IMR-90 (cell line): Measurements from ENCODE around the gene CAVIN1. TPM values are rescaled to one million over a fixed set of nuclear protein-coding genes. Genes with fewer than 3 reads are reported as not detected.

Experiments used
- ATAC-seq: fragments of 200-7000 bp; cut with Tn5 transposase; 2 replicates; pipeline ENCODE4 v1.9.1; 2020; ENCODE audit warnings: low read depth, mild to moderate bottlenecking, moderate library complexity
- BruUV-seq: library from RNA; stranded (reverse); fragments of 400-500 nt; replicated peaks from 2 replicates; lab custom pipeline; 2021; lab: Mats Ljungman, UMichigan
- CTCF ChIA-PET: fragments of 300-600 bp; formaldehyde crosslinking; extraction: SDS; loops from one replicate; lab custom pipeline; 2021; ENCODE audit warnings: antibody characterized with exemption; lab: Yijun Ruan, JAX
- POLR2A ChIA-PET: fragments of 300-600 bp; sonication (Branson Sonifier 250); formaldehyde crosslinking; loops from one replicate; lab custom pipeline; 2022; ENCODE audit warnings: antibody characterized with exemption; ENCODE audit not compliant: unreplicated experiment; lab: Charles Lee
- DNase-seq: peaks from one replicate; pipeline ENCODE4 v3.0.0; 2013
- H2AFZ ChIP-seq: replicated peaks from 2 replicates; pipeline ENCODE3; 2013; ENCODE audit warnings: low read length, mild to moderate bottlenecking; ENCODE audit not compliant: poor library complexity
- H2AK5ac ChIP-seq: 2 replicates; pipeline ENCODE4 v1.6.1; 2013; ENCODE audit warnings: low read depth, low read length, inconsistent platforms
- H2AK9ac ChIP-seq: replicated peaks from 2 replicates; pipeline ENCODE3; 2013; ENCODE audit warnings: mild to moderate bottlenecking, low read depth, low read length, moderate library complexity; ENCODE audit not compliant: poor library complexity
- H2BK120ac ChIP-seq: 2 replicates; pipeline ENCODE4 v1.6.1; 2013; ENCODE audit warnings: low read depth, low read length, inconsistent platforms
- H2BK15ac ChIP-seq: 3 replicates; pipeline ENCODE4 v1.6.1; 2013; ENCODE audit warnings: low read depth, low read length, inconsistent platforms
- H2BK20ac ChIP-seq: 2 replicates; pipeline ENCODE4 v1.6.1; 2013; ENCODE audit warnings: low read depth, mild to moderate bottlenecking, inconsistent platforms, low read length, moderate library complexity
- H2BK5ac ChIP-seq: 2 replicates; pipeline ENCODE4 v1.6.1; 2013; ENCODE audit warnings: mild to moderate bottlenecking, low read depth, low read length, inconsistent platforms; ENCODE audit not compliant: poor library complexity, severe bottlenecking
- H3K14ac ChIP-seq: replicated peaks from 2 replicates; pipeline ENCODE4 v1.6.1; 2013; ENCODE audit warnings: low read depth, low read length, inconsistent platforms
- H3K18ac ChIP-seq: 2 replicates; pipeline ENCODE4 v1.6.1; 2013; ENCODE audit warnings: low read depth, low read length, control low read depth
- H3K23ac ChIP-seq: 2 replicates; pipeline ENCODE4 v1.6.1; 2013; ENCODE audit warnings: low read depth, low read length, inconsistent platforms
- H3K27ac ChIP-seq: 2 replicates; pipeline ENCODE4 v1.5.1; 2013; ENCODE audit warnings: mild to moderate bottlenecking, control low read depth, low read length; ENCODE audit not compliant: insufficient read depth
- H3K27me3 ChIP-seq: 2 replicates; pipeline ENCODE4 v1.6.1; 2013; ENCODE audit warnings: low read length; ENCODE audit not compliant: control insufficient read depth, insufficient read depth
- H3K36me3 ChIP-seq: 2 replicates; pipeline ENCODE4 v1.6.1; 2013; ENCODE audit warnings: low read length, mixed read lengths; ENCODE audit not compliant: control insufficient read depth, insufficient read depth
- H3K4ac ChIP-seq: 2 replicates; pipeline ENCODE4 v1.6.1; 2013; ENCODE audit warnings: low read depth, low read length, inconsistent platforms
- H3K4me1 ChIP-seq: 2 replicates; pipeline ENCODE4 v1.6.1; 2013; ENCODE audit warnings: low read length, mixed read lengths; ENCODE audit not compliant: control insufficient read depth, insufficient read depth
- H3K4me2 ChIP-seq: 2 replicates; pipeline ENCODE4 v1.6.1; 2013; ENCODE audit warnings: low read depth, mild to moderate bottlenecking, control low read depth, low read length, moderate library complexity
- H3K4me3 ChIP-seq: 2 replicates; pipeline ENCODE4 v1.5.1; 2013; ENCODE audit warnings: low read depth, mild to moderate bottlenecking, control low read depth, low read length, moderate library complexity; ENCODE audit not compliant: insufficient read depth
- H3K56ac ChIP-seq: 2 replicates; pipeline ENCODE4 v1.6.1; 2013; ENCODE audit warnings: low read length, inconsistent platforms; ENCODE audit not compliant: insufficient read depth; ENCODE audit errors: extremely low read depth
- H3K79me1 ChIP-seq, 2 experiments: 2 replicates each; pipeline ENCODE4 v1.6.1; 2013; ENCODE audit warnings: low read length in 2 of 2, inconsistent platforms in 1 of 2, low read depth in 1 of 2
- H3K9ac ChIP-seq: 2 replicates; pipeline ENCODE4 v1.6.1; 2013; ENCODE audit warnings: low read depth, low read length, control low read depth
- H3K9me1 ChIP-seq: 2 replicates; pipeline ENCODE4 v1.6.1; 2013; ENCODE audit warnings: low read length, inconsistent platforms; ENCODE audit not compliant: insufficient read depth
- H3K9me3 ChIP-seq: 2 replicates; pipeline ENCODE4 v1.6.1; 2013; ENCODE audit warnings: low read length; ENCODE audit not compliant: control insufficient read depth, insufficient read depth
- H4K20me1 ChIP-seq: 2 replicates; pipeline ENCODE4 v1.6.1; 2013; ENCODE audit warnings: low read length, inconsistent platforms; ENCODE audit not compliant: insufficient read depth
- H4K5ac ChIP-seq: 2 replicates; pipeline ENCODE4 v1.6.1; 2013; ENCODE audit warnings: mild to moderate bottlenecking, low read depth, low read length, control low read depth
- H4K8ac ChIP-seq, 2 experiments: 2 replicates each; pipeline ENCODE4 v1.6.1; 2013; ENCODE audit warnings: low read depth in 2 of 2, low read length in 2 of 2, control low read depth in 1 of 2, inconsistent platforms in 1 of 2
- H4K91ac ChIP-seq: 2 replicates; pipeline ENCODE4 v1.6.1; 2013; ENCODE audit warnings: low read depth, low read length, inconsistent platforms; ENCODE audit not compliant: insufficient read depth
- BHLHE40 ChIP-seq: fragments of 150-350 bp; IDR thresholded peaks from 2 replicates; pipeline ENCODE4 v1.6.1; 2016; ENCODE audit warnings: mild to moderate bottlenecking, low read depth, low read length
- CEBPB ChIP-seq: IDR thresholded peaks from 2 replicates; pipeline ENCODE4 v1.6.1; 2012; ENCODE audit warnings: low read depth, low read length, improper control_type of control experiment
- CHD1 ChIP-seq: IDR thresholded peaks from 2 replicates; pipeline ENCODE4 v1.6.1; 2012; ENCODE audit warnings: low read depth, low read length, improper control_type of control experiment
- FOS ChIP-seq: fragments of 150-350 bp; IDR thresholded peaks from 2 replicates; pipeline ENCODE4 v1.6.1; 2016; ENCODE audit warnings: low read depth, low read length
- MAFK ChIP-seq: IDR thresholded peaks from 2 replicates; pipeline ENCODE4 v1.6.1; 2012; ENCODE audit warnings: low read depth, low read length, improper control_type of control experiment
- MAZ ChIP-seq: IDR thresholded peaks from 2 replicates; pipeline ENCODE4 v1.6.1; 2012; ENCODE audit warnings: low read depth, mild to moderate bottlenecking, low read length, improper control_type of control experiment, moderate library complexity, borderline replicate concordance
- NFE2L2 ChIP-seq: fragments of 150-350 bp; IDR thresholded peaks from 2 replicates; pipeline ENCODE4 v1.6.1; 2016; ENCODE audit warnings: low read depth, mild to moderate bottlenecking, low read length
- POLR2A ChIP-seq: IDR thresholded peaks from 2 replicates; pipeline ENCODE4 v1.6.1; 2012; ENCODE audit warnings: mild to moderate bottlenecking, low read depth, low read length
- RAD21 ChIP-seq: IDR thresholded peaks from 2 replicates; pipeline ENCODE4 v1.6.1; 2012; ENCODE audit warnings: low read length, improper control_type of control experiment
- RCOR1 ChIP-seq: IDR thresholded peaks from 2 replicates; pipeline ENCODE4 v1.6.1; 2012; ENCODE audit warnings: mild to moderate bottlenecking, low read length, improper control_type of control experiment; ENCODE audit not compliant: insufficient replicate concordance
- RFX5 ChIP-seq: IDR thresholded peaks from 2 replicates; pipeline ENCODE4 v1.8.0; 2012; ENCODE audit warnings: low read depth, mild to moderate bottlenecking, low read length, moderate library complexity
- SMC3 ChIP-seq: fragments of 150-350 bp; IDR thresholded peaks from 2 replicates; pipeline ENCODE4 v1.6.1; 2016; ENCODE audit warnings: low read depth, mild to moderate bottlenecking, antibody characterized with exemption, low read length, moderate library complexity
- WGBS, 2 experiments: methylation state at CpG; one replicate each; pipeline versions ENCODE4 v1.1.5 to v1.1.7; 2013; ENCODE audit warnings: missing lambda C conversion rate in 2 of 2; ENCODE audit not compliant: insufficient read length in 1 of 2; ENCODE audit errors: extremely low coverage in 2 of 2; 5-methylcytosine and 5-hydroxymethylcytosine counted together
- dilution Hi-C: fragments of 300-500 bp; cut with HindIII; formaldehyde crosslinking; loops from one replicate; pipeline ENCODE4 v1.14.3; 2018; ENCODE audit warnings: low sequenced_read_pairs; ENCODE audit not compliant: unreplicated experiment
- in situ Hi-C: fragments of 300-500 bp; cut with MboI; formaldehyde crosslinking; loops from 3 replicates; pipeline ENCODE4 v1.14.3; 2019; ENCODE audit warnings: low sequenced_read_pairs, inconsistent platforms, mixed read lengths
- intact Hi-C: fragments of 100-400 bp; cut with micrococcal nuclease; formaldehyde crosslinking; loops from 2 replicates; pipeline ENCODE4 v1.10.0; 2022
- polyA plus RNA-seq, 3 experiments: library from polyadenylated mRNA; depleted of rRNA; stranded (reverse); fragments of >200 nt; gene quantifications; 2 replicates each; pipeline ENCODE4 v1.2.3, GENCODE V29; 2012; ENCODE audit warnings: low replicate concordance in 1 of 3
- total RNA-seq: library from RNA; depleted of rRNA; stranded (reverse); fragments of >200 nt; gene quantifications from 2 replicates; pipeline ENCODE4 v1.2.3, GENCODE V29; 2012
- TF ChIP-seq, protein P1 (sequence below): fragments of 150-350 bp; IDR thresholded peaks from 2 replicates; pipeline ENCODE4 v1.6.1; 2017; ENCODE audit warnings: mild to moderate bottlenecking, antibody characterized with exemption, low read length, low read depth
- TF ChIP-seq, protein P2 (sequence below): conservative IDR thresholded peaks from 2 replicates; pipeline ENCODE4 v1.5.1; 2012; ENCODE audit warnings: mild to moderate bottlenecking, low read depth, low read length, improper control_type of control experiment

CAVIN1 gene
- total and polyA plus RNA-seq, 2 of the 4 experiments (the other 2 are of a cell fraction), result 491 to 556 TPM

DNA sequence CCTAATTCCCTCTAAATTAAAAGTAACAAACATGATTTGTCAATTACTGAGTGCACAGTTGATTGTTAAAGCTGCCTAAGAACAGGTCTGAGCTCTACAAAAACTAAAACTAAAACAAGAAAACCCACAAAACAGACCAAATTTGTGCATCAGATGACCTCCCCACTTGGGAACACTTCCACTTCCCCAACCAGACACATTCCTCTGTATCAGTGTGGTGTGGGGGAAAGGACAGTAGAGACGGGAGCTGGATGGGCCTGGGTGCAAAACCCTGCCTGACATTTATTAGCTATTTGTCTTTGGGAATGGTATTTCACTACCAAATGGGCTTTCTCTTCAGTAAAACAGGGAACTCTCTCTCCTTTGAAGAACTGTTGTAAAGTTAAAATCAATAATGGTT is 64.6 kb downstream of the CAVIN1 start:
- H4K20me1 ChIP-seq, result peaks cover 72% of the 10 kb centered on the region

More for the DNA sequence above, 64.6 kb downstream of the CAVIN1 start:
- H3K27me3 ChIP-seq, result no peaks in the 10 kb centered on the region
- H2AK9ac ChIP-seq, result peak overlapping the region; percentile 42
- ATAC-seq (0 out of 2 replicates have a peak, but pooled peaks have one; percentile 13), DNase-seq (no peak)
- H3K79me1 ChIP-seq, result peaks cover 24 to 89% of the 10 kb centered on the region in 2 experiments
- no peak overlapping the region for H3K18ac ChIP-seq
- H4K8ac ChIP-seq, result no peak overlapping the region
- H3K9me3 ChIP-seq, result no peaks in the 10 kb centered on the region
- dilution Hi-C loops (no loop called here), intact Hi-C loops (no loop called here), in situ Hi-C loops (no loop called here)
- no peak overlapping the region for H4K91ac ChIP-seq
- no peak overlapping the region for H3K27ac ChIP-seq
- H3K4me2 ChIP-seq, result no peak overlapping the region
- POLR2A ChIA-PET, result no interaction called here
- H3K9ac ChIP-seq, result no peak overlapping the region
- no peak overlapping the region for H2BK120ac ChIP-seq
- H3K4ac ChIP-seq, result no peak overlapping the region
- peaks cover 5% of the 10 kb centered on the region for H3K4me1 ChIP-seq
- no peak overlapping the region for H2BK20ac ChIP-seq
- no CpG with 5 or more reads among the region's 1 CpG for WGBS, 2 experiments
- peaks cover 21% of the 10 kb centered on the region for H3K9me1 ChIP-seq
- CTCF ChIA-PET, result no interaction called here
- H2BK15ac ChIP-seq, result no peak overlapping the region
- H3K14ac ChIP-seq, result no peak overlapping the region
- no peak for TF ChIP-seq BHLHE40
- TF ChIP-seq CHD1, result no peak
- no peak for TF ChIP-seq SMC3
- no peak for TF ChIP-seq POLR2A
- TF ChIP-seq, protein P1, sequence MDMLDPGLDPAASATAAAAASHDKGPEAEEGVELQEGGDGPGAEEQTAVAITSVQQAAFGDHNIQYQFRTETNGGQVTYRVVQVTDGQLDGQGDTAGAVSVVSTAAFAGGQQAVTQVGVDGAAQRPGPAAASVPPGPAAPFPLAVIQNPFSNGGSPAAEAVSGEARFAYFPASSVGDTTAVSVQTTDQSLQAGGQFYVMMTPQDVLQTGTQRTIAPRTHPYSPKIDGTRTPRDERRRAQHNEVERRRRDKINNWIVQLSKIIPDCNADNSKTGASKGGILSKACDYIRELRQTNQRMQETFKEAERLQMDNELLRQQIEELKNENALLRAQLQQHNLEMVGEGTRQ, result no peak
- TF ChIP-seq RCOR1, result no peak
- TF ChIP-seq CEBPB, result no peak
- TF ChIP-seq NFE2L2, result no peak
- TF ChIP-seq RAD21, result no peak
- no peak for TF ChIP-seq FOS
- TF ChIP-seq, protein P2, sequence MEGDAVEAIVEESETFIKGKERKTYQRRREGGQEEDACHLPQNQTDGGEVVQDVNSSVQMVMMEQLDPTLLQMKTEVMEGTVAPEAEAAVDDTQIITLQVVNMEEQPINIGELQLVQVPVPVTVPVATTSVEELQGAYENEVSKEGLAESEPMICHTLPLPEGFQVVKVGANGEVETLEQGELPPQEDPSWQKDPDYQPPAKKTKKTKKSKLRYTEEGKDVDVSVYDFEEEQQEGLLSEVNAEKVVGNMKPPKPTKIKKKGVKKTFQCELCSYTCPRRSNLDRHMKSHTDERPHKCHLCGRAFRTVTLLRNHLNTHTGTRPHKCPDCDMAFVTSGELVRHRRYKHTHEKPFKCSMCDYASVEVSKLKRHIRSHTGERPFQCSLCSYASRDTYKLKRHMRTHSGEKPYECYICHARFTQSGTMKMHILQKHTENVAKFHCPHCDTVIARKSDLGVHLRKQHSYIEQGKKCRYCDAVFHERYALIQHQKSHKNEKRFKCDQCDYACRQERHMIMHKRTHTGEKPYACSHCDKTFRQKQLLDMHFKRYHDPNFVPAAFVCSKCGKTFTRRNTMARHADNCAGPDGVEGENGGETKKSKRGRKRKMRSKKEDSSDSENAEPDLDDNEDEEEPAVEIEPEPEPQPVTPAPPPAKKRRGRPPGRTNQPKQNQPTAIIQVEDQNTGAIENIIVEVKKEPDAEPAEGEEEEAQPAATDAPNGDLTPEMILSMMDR, result no peak
- TF ChIP-seq RFX5, result no peak
- TF ChIP-seq MAZ, result no peak
- no peak for TF ChIP-seq MAFK
- no peak overlapping the region for H3K56ac ChIP-seq
- no peak overlapping the region for H2AFZ ChIP-seq
- H3K4me3 ChIP-seq, result no peak overlapping the region
- H4K5ac ChIP-seq, result no peak overlapping the region
- peaks cover 3% of the 10 kb centered on the region for H3K36me3 ChIP-seq
- no peak overlapping the region for H3K23ac ChIP-seq
- H2BK5ac ChIP-seq, result no peak overlapping the region
- no peak overlapping the region for H2AK5ac ChIP-seq
- BruUV-seq, result no TSS peak
